GM18508 (cell line): ENCODE measurements around the gene CAMSAP1.
"Not testable (repeated sequence)": the region's sequence is repeated elsewhere in the genome, so short reads cannot be mapped to it uniquely, and the experiment has no call there.

ENCODE experiments used
- ATAC-seq: cut with Tn5 transposase; IDR thresholded peaks from one replicate; pipeline ENCODE4 v1.9.1; 2021; ENCODE audit warnings: moderate number of reproducible peaks; ENCODE audit not compliant: insufficient read depth, unreplicated experiment

Gene CAMSAP1

DNA sequence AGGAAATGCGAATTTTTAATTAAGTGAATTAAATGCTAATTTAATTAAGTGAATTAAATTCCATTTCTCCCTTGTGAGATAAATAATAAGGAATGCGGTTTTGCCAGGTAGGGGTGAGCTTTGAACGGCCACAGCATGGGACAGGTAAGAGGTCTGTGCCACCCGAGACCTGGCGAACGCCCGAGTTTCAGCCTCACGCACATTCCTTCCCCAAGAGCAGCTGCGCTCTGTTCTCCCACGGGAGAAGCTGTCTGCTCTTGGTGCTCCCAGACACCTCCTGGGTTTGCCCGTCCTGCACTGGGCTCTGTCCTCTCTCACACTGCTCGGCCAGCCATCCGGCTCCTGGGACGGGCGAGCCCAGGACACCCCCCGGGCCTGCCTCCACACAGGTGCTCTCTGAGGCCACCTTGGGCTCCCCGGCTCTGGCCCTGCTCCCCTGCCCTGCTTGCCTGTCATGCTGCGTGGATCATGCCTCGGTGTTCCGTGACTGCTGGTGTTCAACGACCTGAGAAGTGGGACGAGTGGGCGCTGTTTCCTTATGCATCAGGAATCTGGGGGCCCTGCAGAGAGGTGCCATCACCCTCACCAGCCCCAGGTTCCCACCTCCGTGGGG, 13.7 kb upstream of the CAMSAP1 start:
- ATAC-seq, result no peak

DNA sequence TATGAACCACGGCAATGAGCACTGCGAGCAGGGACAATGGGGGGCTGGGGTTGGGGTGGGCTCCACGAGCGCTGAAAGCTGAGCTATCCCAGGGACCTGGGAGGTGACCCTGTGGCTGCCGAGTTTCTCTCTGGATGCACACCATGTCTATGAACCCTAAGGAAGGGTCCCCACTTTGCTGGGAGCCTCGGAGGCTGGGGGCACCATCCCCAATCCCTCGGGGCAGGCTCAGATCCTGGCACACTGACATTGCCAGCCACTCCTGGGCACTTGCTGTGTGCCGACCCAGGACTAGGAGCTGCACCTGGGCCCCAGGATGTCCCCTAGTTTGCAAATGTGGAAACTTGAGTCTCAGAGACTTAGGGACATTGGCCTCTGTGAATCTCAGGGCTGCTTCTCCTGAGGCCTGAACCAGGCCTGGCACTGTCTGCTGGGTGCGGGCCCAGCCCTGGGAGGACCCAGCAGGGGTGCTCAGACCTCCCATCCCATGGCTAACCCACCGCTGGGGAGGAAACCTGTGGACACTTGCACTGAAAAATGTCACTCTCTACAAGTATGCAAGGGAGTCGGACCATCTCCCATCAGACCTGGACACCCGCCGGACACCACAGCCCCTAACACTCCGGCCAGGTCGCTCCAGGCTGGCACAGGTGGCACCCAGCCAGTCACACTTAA, 13.0 kb upstream of the CAMSAP1 start:
- ATAC-seq, result no peak

- ATAC-seq, result no peak
Measured at GRCh38 chr9:135919318-135919890, 12.1 kb upstream of the CAMSAP1 start.

DNA sequence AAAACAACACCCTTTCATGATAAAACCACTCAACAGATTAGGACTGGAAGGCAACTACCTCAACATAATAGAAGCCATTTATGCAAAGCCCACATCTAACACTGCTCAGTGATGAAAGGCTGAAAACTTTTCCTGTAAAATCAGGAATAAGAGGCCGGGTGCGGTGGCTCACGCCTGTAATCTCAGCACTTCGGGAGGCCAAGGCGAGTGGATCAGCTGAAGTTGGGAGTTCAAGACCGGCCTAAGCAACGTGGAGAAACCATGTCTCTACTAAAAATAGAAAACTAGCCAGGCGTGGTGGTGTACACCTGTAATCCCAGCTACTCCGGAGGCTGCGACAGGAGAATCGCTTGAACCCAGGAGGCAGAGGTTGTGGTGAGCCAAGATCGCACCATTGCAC, 8.9 kb upstream of the CAMSAP1 start:
- not testable (repeated sequence) for ATAC-seq

DNA sequence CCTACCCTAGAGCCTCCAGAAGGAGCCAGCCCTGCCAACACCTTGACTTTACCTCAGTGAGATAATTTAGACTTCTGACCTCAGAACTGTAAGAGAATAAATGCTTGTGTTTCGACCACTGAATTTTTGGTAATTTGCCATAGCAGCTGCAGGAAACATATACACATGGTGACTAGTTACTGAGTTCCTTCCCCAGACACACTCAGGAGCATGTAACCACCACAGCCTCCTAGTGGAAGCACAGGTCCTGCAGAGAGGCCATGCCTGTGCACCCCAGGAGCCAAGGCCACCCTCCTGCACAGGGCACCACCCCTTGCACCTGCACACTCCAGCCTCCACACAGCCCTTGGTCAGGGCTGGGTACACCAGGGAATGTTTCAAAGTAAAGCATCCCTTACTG, 7.6 kb upstream of the CAMSAP1 start:
- no peak for ATAC-seq

DNA sequence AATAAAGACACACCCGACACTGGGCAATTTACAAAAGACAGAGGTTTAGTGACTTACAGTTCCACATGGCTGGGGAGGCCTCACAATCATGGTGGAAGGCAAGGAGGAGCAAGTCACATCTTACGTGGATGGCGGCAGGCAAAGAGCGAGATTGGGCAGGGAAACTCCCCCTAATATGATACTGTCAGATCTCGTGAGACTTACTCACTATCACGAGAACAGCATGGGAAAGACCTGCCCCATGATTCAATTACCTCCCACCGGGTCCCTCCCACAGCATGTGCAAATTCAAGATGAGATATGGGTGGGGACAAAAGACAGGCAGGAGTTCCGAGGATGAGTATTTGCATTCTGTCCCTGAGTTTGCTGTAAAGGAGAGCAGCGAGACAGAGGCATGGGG, 3.9 kb upstream of the CAMSAP1 start:
- ATAC-seq, result not testable (repeated sequence)

DNA sequence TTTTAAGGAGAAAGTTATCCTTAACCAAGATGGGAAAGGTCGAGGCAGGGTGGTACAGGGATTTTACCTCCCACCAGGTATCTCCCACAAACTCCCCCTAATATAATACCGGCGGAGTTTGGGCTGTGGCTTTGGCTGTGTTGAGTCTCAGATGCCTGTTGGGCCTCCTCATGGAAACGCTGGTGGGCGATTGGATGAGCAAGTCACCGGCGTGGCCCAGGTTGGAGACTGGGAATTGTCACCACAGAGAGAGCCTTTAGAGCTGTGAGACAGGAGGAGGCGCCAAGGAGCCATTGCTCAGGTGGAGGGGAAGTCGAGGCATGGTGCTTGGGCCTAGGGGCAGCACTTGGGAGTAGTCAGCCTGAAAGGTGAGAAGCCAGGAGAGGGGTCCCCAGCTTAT, 3.4 kb upstream of the CAMSAP1 start:
- ATAC-seq, result no peak

- ATAC-seq, result no peak
Measured at GRCh38 chr9:135910216-135910615, 2.9 kb upstream of the CAMSAP1 start.

- ATAC-seq, result no peak
Measured at GRCh38 chr9:135909371-135909770, 2.0 kb upstream of the CAMSAP1 start.

- ATAC-seq, result no peak
Measured at GRCh38 chr9:135908754-135909204, 1.4 kb upstream of the CAMSAP1 start.

- no peak for ATAC-seq
Measured at GRCh38 chr9:135908093-135908753, 877 bp upstream of the CAMSAP1 start.

GRCh38 chr9:135907006-135907430, 328 bp downstream of the CAMSAP1 start:
- no peak for ATAC-seq

DNA sequence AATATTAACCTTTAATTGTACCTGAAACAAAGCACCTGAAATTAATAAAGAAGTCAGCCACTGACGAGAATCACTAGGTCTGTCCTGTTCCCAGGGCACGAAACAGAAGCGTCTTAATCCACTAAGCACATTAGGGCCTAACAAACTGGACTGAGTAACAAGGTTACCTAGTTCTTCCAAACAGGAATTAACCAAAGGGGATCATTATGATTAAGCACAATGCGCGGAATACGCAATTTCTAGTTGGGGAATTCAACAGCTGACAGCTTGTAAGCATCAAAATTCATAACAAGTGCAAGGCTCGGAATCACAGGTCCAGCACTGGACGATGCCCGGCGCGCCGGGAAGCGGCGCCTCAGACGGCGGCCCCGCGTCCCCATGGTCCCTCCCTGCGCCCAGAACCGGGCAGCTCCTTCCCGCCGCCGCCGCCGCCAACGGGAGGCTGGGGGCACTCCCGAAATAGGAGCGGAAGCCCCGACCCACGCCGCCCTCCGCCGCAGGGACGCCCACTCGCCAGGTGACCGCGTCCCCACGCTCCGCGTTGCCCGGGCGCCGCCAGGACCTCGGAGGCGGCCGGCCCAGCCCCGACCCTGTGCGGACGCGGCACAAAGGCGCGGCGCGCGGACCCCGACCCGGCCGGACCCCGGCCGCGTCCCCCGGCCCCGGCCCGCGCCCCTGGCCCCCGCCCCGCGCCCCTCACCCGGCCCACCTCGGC, 898 bp downstream of the CAMSAP1 start:
- no peak for ATAC-seq

DNA sequence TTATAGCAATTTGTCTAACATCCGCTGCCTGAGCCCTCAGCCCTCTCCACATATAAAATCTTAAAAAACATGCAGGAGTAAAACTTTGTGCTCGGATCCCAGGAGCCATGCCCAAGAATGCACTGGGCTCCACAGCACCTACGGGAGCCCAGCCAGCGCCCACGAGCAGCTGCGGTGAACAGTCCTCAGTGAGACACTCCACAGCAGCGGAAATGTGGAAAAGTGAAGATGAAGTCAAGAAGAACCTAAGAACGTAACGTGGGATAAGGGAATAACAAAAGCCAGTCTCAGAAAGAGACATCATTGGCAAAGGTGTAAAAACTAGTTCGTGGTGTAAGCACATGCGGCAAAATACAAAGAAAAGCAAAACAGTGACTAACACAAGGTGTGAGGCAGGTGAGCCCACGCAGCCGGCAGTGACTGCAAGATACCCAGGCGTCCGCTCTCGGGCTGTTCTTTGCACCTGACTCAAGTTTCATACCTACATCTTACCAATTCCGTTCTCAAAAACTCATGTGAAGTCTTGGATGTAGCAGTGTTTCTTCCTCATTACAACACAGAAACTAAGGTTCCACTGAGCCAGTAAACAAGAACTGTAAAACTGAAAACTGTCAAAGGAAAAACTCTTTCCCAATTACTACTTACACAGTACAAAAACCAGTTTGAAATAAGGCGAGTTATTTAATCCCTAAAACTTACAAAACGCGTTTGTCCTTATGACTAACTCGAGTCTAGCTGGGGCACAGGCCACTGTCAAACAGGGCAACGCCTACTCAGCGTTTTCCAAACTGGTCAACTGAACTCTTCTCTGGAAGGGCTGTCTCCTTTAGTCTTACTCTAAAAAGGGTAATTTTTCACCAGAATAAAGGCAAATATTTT, 1.7 kb downstream of the CAMSAP1 start:
- no peak for ATAC-seq

DNA sequence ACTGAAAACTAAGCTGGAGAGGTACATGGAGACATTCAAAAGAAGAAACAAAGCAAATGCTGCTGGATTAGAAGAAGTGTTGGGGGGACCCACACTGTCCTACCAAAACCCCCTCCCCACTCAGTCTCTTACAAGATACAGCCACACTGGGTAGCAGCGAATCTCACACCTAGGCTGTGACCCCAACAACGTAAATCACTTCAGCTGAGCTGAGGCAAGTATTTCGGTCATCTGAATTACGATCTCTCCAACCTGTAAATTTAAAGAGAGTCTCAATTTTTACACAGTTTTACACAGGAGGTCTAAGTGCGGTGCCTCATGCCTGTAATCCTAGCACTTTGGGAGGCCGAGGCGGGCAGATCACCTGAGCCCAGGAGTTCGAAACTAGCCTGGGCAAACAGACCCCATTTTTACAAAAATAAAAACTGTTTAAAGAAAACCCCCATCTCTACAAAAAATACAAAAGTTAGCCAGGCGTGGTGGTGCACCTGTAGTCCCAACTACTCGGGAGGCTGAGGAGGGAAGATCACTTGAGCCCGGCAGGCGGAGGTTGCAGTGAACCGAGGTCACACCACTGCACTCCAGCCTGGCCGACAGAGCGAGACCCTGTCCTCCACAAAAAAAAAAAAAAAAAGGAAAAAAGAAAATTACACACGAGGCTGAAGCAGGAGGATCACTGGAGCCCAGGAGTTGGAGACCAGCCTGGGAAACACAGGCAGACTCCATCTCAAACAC, 3.4 kb downstream of the CAMSAP1 start:
- no peak for ATAC-seq

- no peak for ATAC-seq
Measured at GRCh38 chr9:135903358-135903656, 4.0 kb downstream of the CAMSAP1 start.

DNA sequence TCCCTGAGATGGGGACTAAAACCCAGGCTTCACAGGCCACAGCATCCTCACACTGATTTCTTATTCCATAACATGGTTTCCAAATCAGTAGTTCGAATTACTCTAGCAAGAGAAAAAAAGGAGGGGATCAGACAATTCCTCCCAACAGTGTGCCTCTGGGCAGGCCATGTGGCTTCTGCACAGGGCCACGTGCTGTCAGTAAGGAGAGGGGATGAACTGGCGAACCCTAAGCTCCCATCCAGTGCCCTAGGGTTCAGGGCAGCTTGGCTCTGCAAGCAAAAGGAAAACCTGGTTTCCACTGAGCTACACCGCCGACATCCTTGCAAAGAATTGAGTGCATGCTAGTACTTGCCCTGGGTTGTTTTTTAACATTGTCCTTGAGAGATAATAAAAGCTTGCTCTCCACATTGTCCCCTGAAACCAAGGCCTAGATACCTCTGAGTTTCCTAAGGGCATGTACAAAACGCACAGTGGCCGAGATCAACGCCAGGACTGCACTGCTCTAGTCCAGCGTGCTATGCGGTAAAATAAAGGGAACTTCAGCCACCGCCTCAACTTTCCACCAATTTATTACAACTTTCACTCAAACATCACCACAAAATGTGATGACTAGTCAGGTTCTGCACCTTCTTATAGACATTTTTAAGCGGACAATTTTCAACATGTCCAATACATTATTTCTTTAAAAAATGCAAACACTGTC, 4.5 kb downstream of the CAMSAP1 start:
- no peak for ATAC-seq

- ATAC-seq, result no peak
Measured at GRCh38 chr9:135901826-135902225, 5.5 kb downstream of the CAMSAP1 start.
